Measurements from ENCODE around the gene ATF6. TPM values are rescaled to one million over a fixed set of nuclear protein-coding genes. Genes with fewer than 3 reads are reported as not detected.

Gene ATF6
- total and polyA plus RNA-seq, 2 donors (not counting 3 experiments of a cell fraction or from before 2014, with no cell fraction given): 24.9 to 40.3 TPM

DNA sequence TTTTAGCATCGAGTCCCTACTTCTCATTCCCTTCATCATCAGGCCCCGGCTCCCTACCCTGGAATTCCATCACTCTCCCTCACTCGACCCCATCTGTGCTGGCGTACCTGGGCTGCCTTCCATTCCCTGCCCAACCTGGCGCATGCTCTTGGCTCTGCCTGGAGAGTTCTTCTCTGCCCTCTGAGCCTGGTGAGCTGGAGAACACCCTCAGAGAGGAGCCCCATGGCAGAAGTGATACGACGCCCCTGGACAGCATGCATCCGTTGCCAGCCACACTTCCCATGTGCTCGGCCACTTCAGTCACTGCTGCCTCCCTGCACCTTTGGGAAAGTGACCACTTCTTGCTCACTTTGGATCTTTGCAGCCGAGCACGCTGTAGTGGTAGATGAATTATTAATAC lies 227.5 kb downstream of the ATF6 start:
- DNase-seq (ENCODE audit: low read depth, low spot score) (no peak), FAIRE-seq (no peak)
- Histone ChIP-seq H4K20me1 (replicated peaks; ENCODE audit: control insufficient read depth, extremely low read depth, insufficient read depth, low read length) (no peaks in the 10 kb centered on the region), H3K4me3 (replicated peaks in 1 of 3; ENCODE audit: insufficient read depth in 1 of 3, low read depth in 1 of 3, low read length in 3 of 3) (no peak overlapping the region), H3K27ac (ENCODE audit: insufficient read depth, low read depth, low read length) (no peak overlapping the region), H3K9ac (replicated peaks; ENCODE audit: extremely low read depth, insufficient read depth, low read length) (no peak overlapping the region), H3K4me2 (ENCODE audit: insufficient read depth, low read length) (no peak overlapping the region), H3K27me3 (ENCODE audit: control insufficient read depth in 2 of 2, insufficient read depth in 2 of 2, low read length in 2 of 2) (peaks cover 13 to 18% of the 10 kb centered on the region in 2 experiments), H3K79me2 (ENCODE audit: control insufficient read depth, insufficient read depth, low read length) (no peaks in the 10 kb centered on the region), H3K9me1 (replicated peaks; ENCODE audit: control insufficient read depth, extremely low read depth, insufficient read depth, low read length) (no peaks in the 10 kb centered on the region), H3K4me1 (ENCODE audit: control insufficient read depth, extremely low read depth, insufficient read depth, low read length) (no peaks in the 10 kb centered on the region), H3K9me3 (replicated peaks; ENCODE audit: control insufficient read depth, insufficient read depth, low read length) (no peaks in the 10 kb centered on the region), H3K36me3 (ENCODE audit: control insufficient read depth in 2 of 2, extremely low read depth in 1 of 2, insufficient read depth in 2 of 2, low read length in 2 of 2) (no peaks in the 10 kb centered on the region), H2AFZ (ENCODE audit: low read depth, low read length) (no peak overlapping the region)
- CTCF ChIA-PET: no interaction called here
- dilution Hi-C loops (cut with MboI; ENCODE audit: extremely low pct_ligation_motif_present, low sequenced_read_pairs): no loop called here
- no TSS peak for BruUV-seq (replicated peaks)
- intact Hi-C loops (cut with micrococcal nuclease): no loop called here
- TF ChIP-seq FOS (IDR thresholded peaks at IDR 0.05; ENCODE audit: borderline replicate concordance, insufficient read depth, low read length): no peak
- TF ChIP-seq POLR2AphosphoS5 (IDR thresholded peaks at IDR 0.05; ENCODE audit: insufficient read depth, low read depth, low read length): no peak
- TF ChIP-seq EZH2 (IDR thresholded peaks at IDR 0.05; ENCODE audit: borderline replicate concordance, low read depth, low read length, severe bottlenecking): no peak
- no peak for TF ChIP-seq POLR2A (IDR thresholded peaks at IDR 0.05; ENCODE audit: low read depth, low read length)
- POLR2A ChIA-PET: no interaction called here

DNA sequence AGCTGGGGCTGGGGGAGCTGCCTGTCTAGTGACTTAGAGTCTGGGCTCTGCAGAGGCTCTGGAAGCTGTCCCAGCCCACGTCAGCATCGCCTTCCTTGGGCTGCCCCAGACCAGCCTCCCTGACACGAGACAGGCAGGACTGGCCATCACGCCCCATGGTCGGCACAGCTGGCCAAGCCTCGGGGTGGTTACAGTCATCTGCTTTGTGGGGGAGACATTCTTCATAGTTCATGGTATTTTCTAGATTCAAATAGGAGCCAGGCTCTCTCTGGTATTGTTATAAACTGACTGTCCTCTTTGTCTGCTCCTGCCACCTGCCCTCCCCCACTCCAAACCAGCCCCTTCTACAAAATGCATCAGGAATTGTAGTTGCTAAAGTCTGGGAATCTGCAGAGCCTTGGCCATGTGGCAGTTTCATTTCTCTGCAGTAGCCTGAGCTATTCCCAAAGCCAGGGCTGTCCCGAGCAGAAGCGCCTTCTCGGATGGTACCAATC lies 228.1 kb downstream of the ATF6 start:
- no peak for FAIRE-seq
- Histone ChIP-seq H3K79me2 (ENCODE audit: control insufficient read depth, insufficient read depth, low read length) (no peaks in the 10 kb centered on the region), H3K9me3 (replicated peaks; ENCODE audit: control insufficient read depth, insufficient read depth, low read length) (no peaks in the 10 kb centered on the region), H3K4me3 (replicated peaks in 1 of 3; ENCODE audit: insufficient read depth in 1 of 3, low read depth in 1 of 3, low read length in 3 of 3) (no peak overlapping the region), H3K27me3 (ENCODE audit: control insufficient read depth in 2 of 2, insufficient read depth in 2 of 2, low read length in 2 of 2) (peaks cover 13 to 19% of the 10 kb centered on the region in 2 experiments), H3K4me1 (ENCODE audit: control insufficient read depth, extremely low read depth, insufficient read depth, low read length) (no peaks in the 10 kb centered on the region), H3K4me2 (ENCODE audit: insufficient read depth, low read length) (no peak overlapping the region), H3K9me1 (replicated peaks; ENCODE audit: control insufficient read depth, extremely low read depth, insufficient read depth, low read length) (no peaks in the 10 kb centered on the region), H4K20me1 (replicated peaks; ENCODE audit: control insufficient read depth, extremely low read depth, insufficient read depth, low read length) (no peaks in the 10 kb centered on the region), H3K36me3 (ENCODE audit: control insufficient read depth in 2 of 2, extremely low read depth in 1 of 2, insufficient read depth in 2 of 2, low read length in 2 of 2) (no peaks in the 10 kb centered on the region), H3K9ac (replicated peaks; ENCODE audit: extremely low read depth, insufficient read depth, low read length) (no peak overlapping the region), H3K27ac (ENCODE audit: insufficient read depth, low read depth, low read length) (no peak overlapping the region), H2AFZ (ENCODE audit: low read depth, low read length) (no peak overlapping the region)
- DNase-seq (ENCODE audit: low read depth, low spot score): no peak
- POLR2A ChIA-PET: no interaction called here
- TF ChIP-seq FOS (IDR thresholded peaks at IDR 0.05; ENCODE audit: borderline replicate concordance, insufficient read depth, low read length): no peak
- no peak for TF ChIP-seq MYC (IDR thresholded peaks at IDR 0.05; ENCODE audit: low read depth, low read length)
- TF ChIP-seq, protein P1, sequence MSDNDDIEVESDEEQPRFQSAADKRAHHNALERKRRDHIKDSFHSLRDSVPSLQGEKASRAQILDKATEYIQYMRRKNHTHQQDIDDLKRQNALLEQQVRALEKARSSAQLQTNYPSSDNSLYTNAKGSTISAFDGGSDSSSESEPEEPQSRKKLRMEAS (IDR thresholded peaks at IDR 0.05; ENCODE audit: insufficient read depth, insufficient read length): no peak
- TF ChIP-seq, protein P2, sequence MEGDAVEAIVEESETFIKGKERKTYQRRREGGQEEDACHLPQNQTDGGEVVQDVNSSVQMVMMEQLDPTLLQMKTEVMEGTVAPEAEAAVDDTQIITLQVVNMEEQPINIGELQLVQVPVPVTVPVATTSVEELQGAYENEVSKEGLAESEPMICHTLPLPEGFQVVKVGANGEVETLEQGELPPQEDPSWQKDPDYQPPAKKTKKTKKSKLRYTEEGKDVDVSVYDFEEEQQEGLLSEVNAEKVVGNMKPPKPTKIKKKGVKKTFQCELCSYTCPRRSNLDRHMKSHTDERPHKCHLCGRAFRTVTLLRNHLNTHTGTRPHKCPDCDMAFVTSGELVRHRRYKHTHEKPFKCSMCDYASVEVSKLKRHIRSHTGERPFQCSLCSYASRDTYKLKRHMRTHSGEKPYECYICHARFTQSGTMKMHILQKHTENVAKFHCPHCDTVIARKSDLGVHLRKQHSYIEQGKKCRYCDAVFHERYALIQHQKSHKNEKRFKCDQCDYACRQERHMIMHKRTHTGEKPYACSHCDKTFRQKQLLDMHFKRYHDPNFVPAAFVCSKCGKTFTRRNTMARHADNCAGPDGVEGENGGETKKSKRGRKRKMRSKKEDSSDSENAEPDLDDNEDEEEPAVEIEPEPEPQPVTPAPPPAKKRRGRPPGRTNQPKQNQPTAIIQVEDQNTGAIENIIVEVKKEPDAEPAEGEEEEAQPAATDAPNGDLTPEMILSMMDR (IDR thresholded peaks at IDR 0.05; ENCODE audit: extremely low read depth in 1 of 2, insufficient read depth in 1 of 2, low read depth in 1 of 2, low read length in 2 of 2): no peak
- TF ChIP-seq POLR2AphosphoS5 (IDR thresholded peaks at IDR 0.05; ENCODE audit: insufficient read depth, low read depth, low read length): no peak
- no peak for TF ChIP-seq JUN (IDR thresholded peaks at IDR 0.05; ENCODE audit: borderline replicate concordance, insufficient read depth, insufficient read length, low read depth)
- no peak for TF ChIP-seq GATA2 (IDR thresholded peaks at IDR 0.05; ENCODE audit: insufficient read depth, insufficient read length, low read depth, low read length)
- TF ChIP-seq EZH2 (IDR thresholded peaks at IDR 0.05; ENCODE audit: borderline replicate concordance, low read depth, low read length, severe bottlenecking): no peak
- no peak for TF ChIP-seq POLR2A (IDR thresholded peaks at IDR 0.05; ENCODE audit: low read depth, low read length)
- BruUV-seq (replicated peaks): no TSS peak
- CTCF ChIA-PET: interaction anchor here (0.8 to 1.4 kb wide), 4 partner anchors 10 to 109 kb away, joined by 3 to 4 read pairs (median 3); no protein-coding TSS in a partner anchor
- dilution Hi-C loops (cut with MboI; ENCODE audit: extremely low pct_ligation_motif_present, low sequenced_read_pairs): no loop called here
- intact Hi-C loops (cut with micrococcal nuclease): no loop called here

All from endothelial cell of umbilical vein (primary cell).